T-cell (primary cell): Measurements from ENCODE around the gene SNX8. TPM values are rescaled to one million over a fixed set of nuclear protein-coding genes. Genes with fewer than 3 reads are reported as not detected.
"Not testable (repeated sequence)": the region's sequence is repeated elsewhere in the genome, so short reads cannot be mapped to it uniquely, and the experiment has no call there.

Experiments used
- ATAC-seq, 4 experiments: fragments of 200-7000 bp in 3 of 4; fragments of 150-1000 bp in 1 of 4; cut with Tn5 transposase; replicated peaks in 1 of 4; 1 replicate in 3 of 4; 2 replicates in 1 of 4; pipeline ENCODE4 v1.10.0; 2021; ENCODE audit warnings: moderate library complexity in 3 of 4, mild to moderate bottlenecking in 2 of 4, moderate number of reproducible peaks in 1 of 4
- CTCF ChIA-PET, 2 donors: fragments of 300-600 bp; sonication (Branson Sonifier 250); formaldehyde crosslinking; loops; one replicate each; lab custom pipeline; 2022; ENCODE audit warnings: antibody characterized with exemption in 2 of 2; lab: Charles Lee
- POLR2A ChIA-PET, 2 donors: fragments of 300-600 bp; sonication (Branson Sonifier 250); formaldehyde crosslinking; loops; one replicate each; lab custom pipeline; 2022; ENCODE audit warnings: antibody characterized with exemption in 2 of 2; lab: Charles Lee
- DNase-seq, 35 experiments: peaks; one replicate each; pipeline versions ENCODE4 v3.0.0 to v3.0.0-alpha.2; 2013 to 2023
- H3K27ac ChIP-seq: one replicate; pipeline ENCODE4 v1.5.1; 2013; ENCODE audit warnings: low read length
- H3K27me3 ChIP-seq, 2 experiments: replicated peaks in 1 of 2; 1 replicate in 1 of 2; 2 replicates in 1 of 2; pipeline versions ENCODE4 v1.6.1 to v1.7.0; 2013; ENCODE audit warnings: low read length in 1 of 2, mixed read lengths in 1 of 2; ENCODE audit not compliant: control insufficient read depth in 2 of 2, insufficient read depth in 2 of 2; ENCODE audit errors: extremely low read depth in 1 of 2
- H3K36me3 ChIP-seq, 2 donors: 1 replicate in 1 of 2; 2 replicates in 1 of 2; pipeline versions ENCODE4 v1.6.1 to v1.7.0; 2013; ENCODE audit warnings: low read length in 1 of 2; ENCODE audit not compliant: control insufficient read depth in 2 of 2, insufficient read depth in 1 of 2; ENCODE audit errors: extremely low read depth in 1 of 2
- H3K4me1 ChIP-seq, 2 experiments: 1 replicate in 1 of 2; 2 replicates in 1 of 2; pipeline versions ENCODE4 v1.6.1 to v1.7.0; 2013; ENCODE audit warnings: low read length in 2 of 2, mixed read lengths in 1 of 2; ENCODE audit not compliant: insufficient read depth in 2 of 2, control insufficient read depth in 1 of 2; ENCODE audit errors: extremely low read depth in 1 of 2
- H3K4me3 ChIP-seq, 2 donors: 1 replicate in 1 of 2; 2 replicates in 1 of 2; pipeline versions ENCODE4 v1.5.1 to v1.7.0; 2013; ENCODE audit warnings: mild to moderate bottlenecking in 2 of 2, low read length in 1 of 2, moderate library complexity in 1 of 2; ENCODE audit not compliant: control insufficient read depth in 1 of 2; ENCODE audit errors: extremely low read depth in 1 of 2
- H3K9me3 ChIP-seq: 2 replicates; pipeline ENCODE4 v1.7.0; 2013
- H3K27ac Mint-ChIP-seq, 2 donors: one replicate each; pipeline ENCODE4 v1.8.0; 2020 to 2021; ENCODE audit warnings: mild to moderate bottlenecking in 2 of 2, mixed read lengths in 2 of 2
- H3K27me3 Mint-ChIP-seq, 2 donors: one replicate each; pipeline ENCODE4 v1.8.0; 2021 to 2022; ENCODE audit warnings: mixed read lengths in 2 of 2
- H3K36me3 Mint-ChIP-seq: one replicate; pipeline ENCODE4 v1.8.0; 2021; ENCODE audit warnings: mixed read lengths
- H3K4me1 Mint-ChIP-seq, 3 donors: one replicate each; pipeline ENCODE4 v1.8.0; 2020 to 2022; ENCODE audit warnings: mixed read lengths in 3 of 3, mild to moderate bottlenecking in 1 of 3
- H3K4me3 Mint-ChIP-seq, 3 donors: one replicate each; pipeline ENCODE4 v1.8.0; 2020 to 2022; ENCODE audit warnings: mild to moderate bottlenecking in 3 of 3, mixed read lengths in 3 of 3, moderate library complexity in 3 of 3
- H3K9me3 Mint-ChIP-seq, 3 donors: one replicate each; pipeline ENCODE4 v1.8.0; 2020 to 2022; ENCODE audit warnings: mixed read lengths in 3 of 3
- WGBS: methylation state at CpG from one replicate; pipeline ENCODE4 v1.1.5; 2013; ENCODE audit warnings: missing lambda C conversion rate; ENCODE audit not compliant: insufficient coverage; 5-methylcytosine and 5-hydroxymethylcytosine counted together
- total RNA-seq, 35 experiments: library from RNA in 6 of 35; stranded (reverse) in 6 of 35; fragments of 120-200 nt in 1 of 35; gene quantifications; one replicate each; pipeline versions ENCODE4 v1.2.1 to v1.2.4 and lab custom pipeline; 2013 to 2026

The SNX8 gene
- total RNA-seq, 5 donors from 2014 or later (not counting 1 experiment from before 2014, with no cell fraction given), result 8.4 to 14.6 (median 9.9) TPM

DNA sequence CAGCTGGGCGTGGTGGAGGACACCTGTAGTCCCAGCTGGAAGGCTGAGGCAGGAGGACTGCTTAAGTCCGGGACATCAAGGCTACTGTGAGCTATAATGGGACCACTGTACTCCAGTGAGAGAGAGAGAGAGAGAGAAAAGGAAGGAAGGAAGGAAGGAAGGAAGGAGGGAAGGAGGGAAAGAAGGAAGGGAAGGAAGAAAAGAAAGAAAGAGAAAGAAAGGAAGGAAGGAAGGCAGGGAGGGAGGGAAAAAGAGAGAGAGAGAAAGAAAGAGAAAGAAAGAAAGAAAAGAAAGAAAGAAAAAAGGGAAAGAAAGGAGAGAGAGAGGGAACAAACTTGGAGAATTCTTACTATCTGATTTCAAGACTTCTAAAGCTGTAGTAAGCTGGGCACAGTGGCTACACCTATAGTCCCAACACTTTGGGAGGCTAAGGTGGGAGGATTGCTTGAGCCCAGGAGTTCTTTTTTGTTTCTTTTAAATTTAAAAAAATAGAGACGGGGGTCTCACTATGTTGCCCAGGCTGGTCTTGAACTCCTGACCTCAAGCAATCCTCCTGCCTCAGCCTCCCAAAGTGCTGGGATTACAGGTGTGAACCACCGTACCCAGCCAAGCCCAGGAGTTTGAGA lies 18.5 kb upstream of the SNX8 start:
- H3K4me1 ChIP-seq, H3K27me3 Mint-ChIP-seq, H3K36me3 ChIP-seq, H3K27ac Mint-ChIP-seq, ATAC-seq, H3K27me3 ChIP-seq, CTCF ChIA-PET, H3K9me3 ChIP-seq, H3K27ac ChIP-seq, DNase-seq, H3K4me1 Mint-ChIP-seq, H3K4me3 Mint-ChIP-seq, H3K4me3 ChIP-seq, POLR2A ChIA-PET, H3K9me3 Mint-ChIP-seq, H3K36me3 Mint-ChIP-seq: not testable (repeated sequence)
- WGBS, result 96% methylated on average over 3 of the region's 4 CpGs

DNA sequence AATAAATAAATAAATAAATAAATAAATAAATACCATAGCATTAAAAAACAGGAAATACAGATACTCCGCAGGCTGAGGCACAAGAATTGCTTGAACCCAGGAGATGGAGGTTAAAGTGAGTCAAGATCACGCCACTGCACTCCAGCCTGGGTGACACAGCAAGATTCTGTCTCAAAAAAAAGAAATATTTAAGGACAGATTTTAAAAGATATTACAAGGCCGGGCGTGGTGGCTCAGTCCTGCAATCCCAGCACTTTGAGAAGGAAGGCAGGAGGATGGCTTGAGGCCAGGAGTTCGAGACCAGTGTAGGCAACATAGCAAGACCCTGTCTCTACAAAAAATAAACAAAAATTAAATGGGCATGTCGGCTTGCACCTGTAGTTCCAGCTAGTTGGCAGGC lies 17.5 kb upstream of the SNX8 start:
- Mint-ChIP-seq H3K9me3 (no peaks in the 10 kb centered on the region), H3K36me3 (no peaks in the 10 kb centered on the region), H3K27me3 (no peaks in the 10 kb centered on the region), H3K4me1 (no peaks in the 10 kb centered on the region), H3K4me3 (no peak overlapping the region), H3K27ac (no peak overlapping the region)
- CTCF ChIA-PET, result no interaction called here
- POLR2A ChIA-PET, result no interaction called here
- Histone ChIP-seq H3K36me3 (no peaks in the 10 kb centered on the region), H3K27me3 (no peaks in the 10 kb centered on the region), H3K4me3 (no peak overlapping the region), H3K9me3 (no peaks in the 10 kb centered on the region), H3K4me1 (no peaks in the 10 kb centered on the region), H3K27ac (no peak overlapping the region)
- DNase-seq (no peak), ATAC-seq (no peak)
- 93% methylated on average over 3 of the region's 6 CpGs for WGBS

DNA sequence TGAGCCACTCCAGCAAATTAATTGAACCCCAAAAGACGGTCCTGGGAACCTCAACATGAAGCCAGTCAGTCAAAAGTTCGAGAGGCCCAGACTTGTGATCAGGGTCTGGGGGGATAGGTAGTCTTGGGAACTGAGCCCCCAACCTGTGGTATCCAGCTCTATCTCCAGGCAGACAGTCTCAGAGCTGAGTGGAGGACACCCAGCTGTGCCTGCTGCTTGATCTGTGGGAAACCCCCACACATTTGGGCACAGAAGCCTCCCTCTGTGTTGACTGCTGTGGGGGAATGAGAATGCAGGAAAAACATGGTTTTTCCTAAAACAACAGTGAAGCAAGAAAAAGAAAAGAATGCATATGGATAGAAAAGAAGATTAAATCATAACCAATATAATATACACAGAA lies 16.3 kb upstream of the SNX8 start:
- Histone ChIP-seq H3K27ac (no peak overlapping the region), H3K4me3 (no peak overlapping the region), H3K4me1 (no peaks in the 10 kb centered on the region), H3K9me3 (no peaks in the 10 kb centered on the region), H3K27me3 (no peaks in the 10 kb centered on the region), H3K36me3 (no peaks in the 10 kb centered on the region)
- Mint-ChIP-seq H3K36me3 (no peaks in the 10 kb centered on the region), H3K27me3 (no peaks in the 10 kb centered on the region), H3K4me3 (no peak overlapping the region), H3K4me1 (no peaks in the 10 kb centered on the region), H3K27ac (no peak overlapping the region), H3K9me3 (no peaks in the 10 kb centered on the region)
- ATAC-seq, result no peak
- DNase-seq, result no peak
- ChIA-PET POLR2A (no interaction called here), CTCF (no interaction called here)
- no CpG with 5 or more reads among the region's 2 CpGs for whole genome bisulfite sequencing

DNA sequence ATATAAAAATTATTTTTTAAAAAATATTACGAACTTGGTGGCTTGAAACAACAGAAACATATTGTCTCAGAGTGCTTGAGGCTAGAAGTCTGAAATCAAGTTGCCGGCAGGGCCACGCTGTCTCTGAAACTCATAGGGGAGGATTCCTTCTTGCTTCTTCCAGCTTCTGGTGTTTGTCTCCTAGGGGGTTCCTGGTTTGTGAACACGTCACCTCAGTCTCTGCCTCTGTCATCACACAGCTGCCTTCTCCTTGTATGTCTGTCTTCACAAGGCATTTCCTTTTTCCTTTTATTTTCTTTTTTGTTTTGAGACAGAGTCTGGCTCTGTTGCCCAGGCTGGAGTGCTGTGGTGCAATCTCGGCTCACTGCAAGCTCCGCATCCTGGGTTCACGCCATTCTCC lies 12.7 kb upstream of the SNX8 start:
- no peaks in the 10 kb centered on the region for H3K36me3 ChIP-seq
- H3K9me3 Mint-ChIP-seq, result no peaks in the 10 kb centered on the region
- no peak for DNase-seq
- no peak overlapping the region for H3K27ac ChIP-seq
- WGBS, result 90% methylated on average over 2 of the region's 7 CpGs
- H3K4me1 Mint-ChIP-seq, result no peaks in the 10 kb centered on the region
- H3K27me3 Mint-ChIP-seq, result no peaks in the 10 kb centered on the region
- peaks cover 0 to 7% of the 10 kb centered on the region in 2 experiments for H3K27me3 ChIP-seq
- H3K9me3 ChIP-seq, result no peaks in the 10 kb centered on the region
- no peak for ATAC-seq
- no peaks in the 10 kb centered on the region for H3K36me3 Mint-ChIP-seq
- no peak overlapping the region for H3K27ac Mint-ChIP-seq
- no peaks in the 10 kb centered on the region for H3K4me1 ChIP-seq
- no peak overlapping the region for H3K4me3 Mint-ChIP-seq
- no peak overlapping the region for H3K4me3 ChIP-seq
- ChIA-PET POLR2A (no interaction called here), CTCF (no interaction called here)

DNA sequence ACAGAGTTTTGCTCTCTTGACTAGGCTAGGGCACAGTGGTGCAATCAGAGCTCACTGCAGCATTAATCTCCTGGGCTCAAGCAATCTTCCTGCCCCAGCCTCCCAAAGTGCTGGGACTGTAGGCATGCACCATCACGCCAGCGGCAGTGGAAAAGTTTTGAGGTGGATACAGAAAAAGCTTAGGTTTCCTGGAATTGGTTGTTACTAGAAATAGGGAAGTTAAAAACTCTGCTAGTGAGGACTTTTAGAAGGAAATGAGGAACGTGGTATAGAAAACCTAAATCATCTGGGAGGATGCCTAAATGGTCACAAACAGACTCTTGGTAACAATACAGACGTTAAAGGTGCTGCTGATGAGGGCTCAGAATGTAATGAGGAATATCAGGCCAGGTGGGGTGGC lies 10.9 kb upstream of the SNX8 start:
- Mint-ChIP-seq H3K4me3 (no peak overlapping the region), H3K27me3 (no peaks in the 10 kb centered on the region), H3K9me3 (no peaks in the 10 kb centered on the region), H3K36me3 (no peaks in the 10 kb centered on the region), H3K4me1 (no peaks in the 10 kb centered on the region), H3K27ac (no peak overlapping the region)
- H3K27ac ChIP-seq, result no peak overlapping the region
- ATAC-seq (no peak), DNase-seq (no peak)
- no peaks in the 10 kb centered on the region for H3K36me3 ChIP-seq
- ChIA-PET POLR2A (no interaction called here), CTCF (no interaction called here)
- WGBS, result 0% methylated on average over 3 of the region's 4 CpGs
- H3K27me3 ChIP-seq, result peaks cover 0 to 12% of the 10 kb centered on the region in 2 experiments
- no peaks in the 10 kb centered on the region for H3K9me3 ChIP-seq
- H3K4me1 ChIP-seq, result no peaks in the 10 kb centered on the region
- H3K4me3 ChIP-seq, result no peak overlapping the region

DNA sequence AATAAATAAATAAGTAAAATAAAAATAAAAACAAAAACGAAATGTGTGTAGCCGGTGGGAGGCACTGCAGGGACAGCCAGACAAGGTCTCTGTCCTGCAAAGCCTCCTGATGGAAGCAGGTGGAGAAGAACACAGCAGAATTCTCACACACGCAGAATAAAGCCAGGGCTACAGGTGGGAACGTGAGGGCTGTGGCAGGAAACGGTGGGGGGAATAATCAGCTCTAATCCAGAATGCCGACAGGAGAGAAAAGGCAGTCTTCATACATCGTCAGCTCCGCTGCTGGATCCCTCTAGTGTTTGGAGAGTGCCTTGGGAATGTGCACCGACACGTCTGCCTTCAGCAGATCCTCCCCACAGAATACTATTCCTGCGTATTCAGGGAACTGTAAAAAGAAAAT lies 6.8 kb upstream of the SNX8 start:
- Histone ChIP-seq H3K4me1 (no peaks in the 10 kb centered on the region), H3K27me3 (peaks cover 0 to 16% of the 10 kb centered on the region in 2 experiments), H3K9me3 (no peaks in the 10 kb centered on the region), H3K27ac (no peak overlapping the region), H3K36me3 (no peaks in the 10 kb centered on the region), H3K4me3 (no peak overlapping the region)
- Mint-ChIP-seq H3K27me3 (no peaks in the 10 kb centered on the region), H3K4me3 (no peak overlapping the region), H3K9me3 (no peaks in the 10 kb centered on the region), H3K4me1 (no peaks in the 10 kb centered on the region), H3K27ac (no peak overlapping the region), H3K36me3 (no peaks in the 10 kb centered on the region)
- WGBS, result 43% methylated on average over 3 of the region's 11 CpGs
- POLR2A ChIA-PET, result interaction anchor here in 1 of 2 donors (0.6 kb wide), 1 partner anchor 1635 kb away, joined by 4 read pairs; no protein-coding TSS in a partner anchor
- DNase-seq (no peak), ATAC-seq (no peak)
- CTCF ChIA-PET, result interaction anchor here in 1 of 2 donors (0.7 kb wide), 1 partner anchor 33 kb away, joined by 3 read pairs; no protein-coding TSS in a partner anchor
